MG63 (cell line): ENCODE data around the gene MLLT6. TPM values are rescaled to one million over a fixed set of nuclear protein-coding genes. Genes with fewer than 3 reads are reported as not detected.

Experiments
- DNase-seq: peaks from one replicate; pipeline ENCODE4 v3.0.0-alpha.2; 2020
- H3K27me3 ChIP-seq: fragments of 250-450 bp; sonication (Bioruptor Pico); 2 replicates; pipeline ENCODE4 v1.5.1; 2020; ENCODE audit warnings: mild to moderate bottlenecking, moderate library complexity
- H3K36me3 ChIP-seq: fragments of 250-450 bp; sonication (Bioruptor Pico); 2 replicates; pipeline ENCODE4 v1.5.1; 2020; ENCODE audit warnings: mild to moderate bottlenecking, moderate library complexity
- H3K4me3 ChIP-seq: fragments of 250-450 bp; sonication (Bioruptor Pico); 2 replicates; pipeline ENCODE4 v1.5.1; 2020; ENCODE audit warnings: mild to moderate bottlenecking, moderate library complexity
- H3K9me3 ChIP-seq: fragments of 250-450 bp; sonication (Bioruptor Pico); 2 replicates; pipeline ENCODE4 v1.5.1; 2020; ENCODE audit warnings: mild to moderate bottlenecking, moderate library complexity
- total RNA-seq: library from RNA; depleted of rRNA; stranded (reverse); fragments of >200 nt; shearing (Covaris generic); gene quantifications from 2 replicates; pipeline ENCODE4 v1.2.3, GENCODE V29; 2014; ENCODE audit warnings: low replicate concordance

The MLLT6 gene
- total RNA-seq, 1 experiment from 2014 or later: 17.5 TPM

GRCh38 chr17:38701504-38702165 lies 3.4 kb upstream of the MLLT6 start:
- Histone ChIP-seq H3K36me3 (peaks cover 3% of the 10 kb centered on the region; the same call in 1 of the 2 replicates), H3K4me3 (peak overlapping the region; percentile 69), H3K9me3 (no peaks in the 10 kb centered on the region; the same call in 1 of the 2 replicates), H3K27me3 (peaks cover 3% of the 10 kb centered on the region; the same call in 1 of the 2 replicates)
- peak; percentile 60 for DNase-seq

DNA sequence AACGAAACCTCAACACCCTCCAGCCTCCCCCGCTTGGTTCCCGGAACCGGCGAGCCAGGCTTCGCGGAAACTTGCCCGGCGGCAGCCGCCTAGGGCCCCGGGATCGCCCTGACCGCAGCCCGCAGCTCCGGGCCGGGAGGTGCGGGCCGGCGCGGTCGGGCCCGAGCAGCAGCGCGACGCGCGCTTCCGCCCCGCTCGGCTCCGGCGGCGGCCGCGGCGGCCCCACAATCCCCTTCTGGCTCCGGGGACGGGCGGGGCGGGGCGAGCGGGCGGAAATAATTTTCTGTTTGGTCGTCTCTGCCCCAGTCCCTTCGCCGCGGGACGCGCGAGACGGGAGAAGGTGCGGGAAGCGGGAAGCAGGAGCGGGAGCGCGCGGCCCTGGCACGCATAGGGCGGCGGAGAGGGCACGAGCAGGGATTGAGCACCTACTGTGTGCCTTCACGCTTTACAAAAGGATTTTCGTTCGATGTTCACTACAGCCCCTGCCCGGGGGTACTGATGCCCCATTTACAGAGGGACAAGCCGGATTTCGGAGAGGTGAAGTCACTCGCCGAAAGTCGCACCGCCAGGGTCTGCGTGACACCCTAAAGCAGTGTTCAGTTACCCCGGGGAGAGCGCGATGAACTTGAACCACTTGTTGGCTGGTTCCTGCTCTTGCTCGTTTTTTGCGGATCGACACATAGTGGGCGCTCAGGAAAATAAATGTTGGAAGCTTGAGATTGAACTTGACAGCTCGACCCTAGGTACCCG lies 2.7 kb upstream of the MLLT6 start:
- Histone ChIP-seq H3K36me3 (peaks cover 10% of the 10 kb centered on the region), H3K27me3 (peaks cover 3% of the 10 kb centered on the region; the same call in 1 of the 2 replicates), H3K9me3 (no peaks in the 10 kb centered on the region; the same call in 1 of the 2 replicates), H3K4me3 (peak overlapping the region; percentile 69)
- DNase-seq: peak; percentile 96

GRCh38 chr17:38702916-38703741 lies 1.9 kb upstream of the MLLT6 start:
- no peaks in the 10 kb centered on the region; the same call in 1 of the 2 replicates for H3K27me3 ChIP-seq
- peak overlapping the region; percentile 69 for H3K4me3 ChIP-seq
- H3K36me3 ChIP-seq: peaks cover 17% of the 10 kb centered on the region
- no peaks in the 10 kb centered on the region; the same call in 1 of the 2 replicates for H3K9me3 ChIP-seq
- peak; percentile 20 for DNase-seq

GRCh38 chr17:38703742-38704605 lies 1.1 kb upstream of the MLLT6 start:
- DNase-seq: peak; percentile 38
- H3K27me3 ChIP-seq: no peaks in the 10 kb centered on the region; the same call in 1 of the 2 replicates

DNA sequence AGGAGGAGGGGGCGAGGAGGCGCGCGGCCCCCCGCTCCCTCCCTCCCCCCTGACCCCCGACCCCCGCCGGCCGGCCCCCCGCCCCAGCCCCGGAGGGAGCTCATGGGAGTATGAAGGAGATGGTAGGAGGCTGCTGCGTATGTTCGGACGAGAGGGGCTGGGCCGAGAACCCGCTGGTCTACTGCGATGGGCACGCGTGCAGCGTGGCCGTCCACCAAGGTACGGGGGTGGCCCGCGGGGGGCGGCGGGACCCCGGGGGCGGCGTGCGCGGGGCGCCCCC lies 390 bp downstream of the MLLT6 start:
- Histone ChIP-seq H3K4me3 (peak overlapping the region; percentile 69), H3K36me3 (peaks cover 33% of the 10 kb centered on the region), H3K9me3 (no peaks in the 10 kb centered on the region; the same call in 1 of the 2 replicates), H3K27me3 (no peaks in the 10 kb centered on the region; the same call in 1 of the 2 replicates)
- DNase-seq: no peak

More at GRCh38 chr17:38703742-38704605, 1.1 kb upstream of the MLLT6 start:
- Histone ChIP-seq H3K9me3 (no peaks in the 10 kb centered on the region; the same call in 1 of the 2 replicates), H3K36me3 (peaks cover 23% of the 10 kb centered on the region), H3K4me3 (peak overlapping the region; percentile 69)

DNA sequence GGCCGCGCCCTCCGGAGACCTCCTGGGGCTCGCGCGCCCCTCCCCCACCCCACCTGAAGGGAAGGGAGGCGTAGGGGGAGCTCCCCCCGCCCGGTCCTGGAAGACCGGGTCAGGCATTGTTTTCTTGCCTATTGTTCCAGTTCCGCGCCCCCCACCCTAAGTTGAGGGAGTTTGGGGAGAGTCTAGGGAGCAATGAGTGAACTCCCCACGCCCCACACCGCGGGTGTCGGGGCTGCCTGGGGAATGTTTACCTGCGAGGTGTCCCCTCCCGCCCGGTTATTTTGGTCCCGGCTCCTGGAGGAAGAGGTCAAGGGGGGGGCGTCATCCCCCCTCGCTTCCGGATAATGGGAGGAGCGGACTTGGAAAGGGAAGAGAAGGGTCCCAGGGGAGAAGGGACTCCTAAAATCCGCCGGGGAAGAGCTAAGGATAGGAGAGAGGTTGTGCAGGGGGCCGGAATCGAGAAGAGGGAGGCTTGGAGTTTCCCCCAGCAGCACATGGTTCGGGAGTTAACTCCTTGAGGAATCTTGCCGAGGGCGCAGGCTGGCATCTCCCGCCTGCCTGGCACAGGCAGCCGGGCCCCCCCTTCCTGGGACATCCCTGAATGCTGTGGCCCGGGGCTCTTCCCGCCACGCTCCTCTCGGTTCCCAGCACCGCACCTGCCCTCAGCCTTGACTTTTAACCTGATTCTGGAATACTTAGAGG lies 881 bp downstream of the MLLT6 start:
- H3K27me3 ChIP-seq: no peaks in the 10 kb centered on the region; the same call in 1 of the 2 replicates
- H3K36me3 ChIP-seq: peaks cover 33% of the 10 kb centered on the region
- H3K4me3 ChIP-seq: peak overlapping the region; percentile 69
- peak; percentile 57 for DNase-seq
- H3K9me3 ChIP-seq: no peaks in the 10 kb centered on the region; the same call in 1 of the 2 replicates

GRCh38 chr17:38706505-38707216 lies 1.6 kb downstream of the MLLT6 start:
- H3K9me3 ChIP-seq: no peaks in the 10 kb centered on the region; the same call in 1 of the 2 replicates
- H3K4me3 ChIP-seq: peak overlapping the region; percentile 69
- H3K36me3 ChIP-seq: peaks cover 39% of the 10 kb centered on the region
- no peak for DNase-seq
- H3K27me3 ChIP-seq: no peaks in the 10 kb centered on the region; the same call in 1 of the 2 replicates

- Histone ChIP-seq H3K4me3 (no peak overlapping the region), H3K9me3 (no peaks in the 10 kb centered on the region; the same call in 1 of the 2 replicates), H3K36me3 (peaks cover 47% of the 10 kb centered on the region), H3K27me3 (no peaks in the 10 kb centered on the region; the same call in 1 of the 2 replicates)
- no peak for DNase-seq
Measured at GRCh38 chr17:38707678-38708351, 2.7 kb downstream of the MLLT6 start.

DNA sequence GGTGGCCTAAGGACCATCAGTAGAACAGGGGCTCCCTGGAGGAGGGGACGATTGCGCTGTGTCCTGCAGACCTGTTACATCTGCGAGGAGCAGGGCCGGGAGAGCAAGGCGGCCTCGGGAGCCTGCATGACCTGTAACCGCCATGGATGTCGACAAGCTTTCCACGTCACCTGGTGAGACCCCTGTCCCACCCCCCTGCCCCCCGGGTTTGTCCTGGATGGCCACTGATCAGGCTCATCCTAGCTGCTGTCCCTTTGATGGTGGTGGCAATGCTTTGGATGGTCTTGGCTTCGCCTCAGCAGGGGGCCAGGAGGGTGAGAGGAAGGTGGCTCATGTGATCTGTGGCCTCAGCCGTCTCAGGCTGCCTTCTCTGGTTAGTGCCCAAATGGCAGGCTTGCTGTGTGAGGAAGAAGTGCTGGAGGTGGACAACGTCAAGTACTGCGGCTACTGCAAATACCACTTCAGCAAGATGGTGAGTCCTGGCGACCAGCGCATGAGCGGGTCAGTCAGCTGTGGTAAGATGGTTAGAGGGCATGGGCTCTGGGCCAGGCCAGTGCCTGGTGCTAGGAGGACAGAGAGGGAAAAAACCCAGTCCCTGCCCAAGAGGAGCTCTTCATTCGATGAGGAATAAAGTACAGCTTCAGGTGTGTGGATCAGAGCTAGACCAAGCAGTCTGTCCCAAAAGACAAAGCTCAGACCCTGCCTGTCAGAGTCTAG lies 4.2 kb downstream of the MLLT6 start:
- no peak for DNase-seq
- Histone ChIP-seq H3K9me3 (no peaks in the 10 kb centered on the region), H3K27me3 (no peaks in the 10 kb centered on the region; the same call in 1 of the 2 replicates), H3K36me3 (peaks cover 61% of the 10 kb centered on the region), H3K4me3 (no peak overlapping the region)

- Histone ChIP-seq H3K27me3 (no peaks in the 10 kb centered on the region), H3K4me3 (no peak overlapping the region), H3K9me3 (no peaks in the 10 kb centered on the region), H3K36me3 (peaks cover 64% of the 10 kb centered on the region)
- no peak for DNase-seq
Measured at GRCh38 chr17:38709864-38710603, 5.0 kb downstream of the MLLT6 start.

- Histone ChIP-seq H3K27me3 (no peaks in the 10 kb centered on the region), H3K9me3 (no peaks in the 10 kb centered on the region), H3K4me3 (no peak overlapping the region), H3K36me3 (peaks cover 65% of the 10 kb centered on the region)
- DNase-seq: no peak
Measured at GRCh38 chr17:38710604-38710962, 5.5 kb downstream of the MLLT6 start.

DNA sequence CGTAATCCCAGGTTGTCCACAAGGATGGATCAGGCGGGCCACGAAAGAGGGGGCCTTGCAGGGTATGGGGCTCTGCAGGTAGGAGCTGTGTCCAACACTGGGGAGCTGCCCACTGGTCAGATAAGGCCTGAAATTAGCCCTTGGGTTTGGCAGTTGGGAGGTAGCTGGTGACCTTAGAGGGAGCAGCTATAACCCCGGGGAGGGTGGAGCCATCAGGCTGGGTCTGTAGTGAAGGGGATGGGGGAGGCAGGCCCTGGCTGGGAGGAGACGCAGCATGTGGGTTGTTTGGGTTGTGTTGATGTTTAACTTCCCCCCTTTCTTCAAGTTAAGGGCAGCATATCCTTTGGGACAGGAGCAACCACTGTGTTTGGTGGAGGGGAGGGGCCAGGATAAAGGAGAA lies 5.9 kb downstream of the MLLT6 start:
- H3K9me3 ChIP-seq: no peaks in the 10 kb centered on the region
- no peak overlapping the region for H3K4me3 ChIP-seq
- DNase-seq: no peak
- H3K27me3 ChIP-seq: no peaks in the 10 kb centered on the region
- H3K36me3 ChIP-seq: peaks cover 69% of the 10 kb centered on the region

- Histone ChIP-seq H3K4me3 (no peak overlapping the region), H3K36me3 (peaks cover 67% of the 10 kb centered on the region), H3K27me3 (no peaks in the 10 kb centered on the region), H3K9me3 (no peaks in the 10 kb centered on the region)
- DNase-seq: no peak
Measured at GRCh38 chr17:38711792-38712571, 6.9 kb downstream of the MLLT6 start.
